NCI-H187 (cell line): Measurements from ENCODE around the gene NTF4.
A peak's percentile ranks its signal among the peaks of the same experiment; 100 is the strongest.

ENCODE experiments used
- DNase-seq, 2 experiments: peaks; one replicate each; lab custom pipeline; 2025; lab: John Stamatoyannopoulos, UW

NTF4 gene

GRCh38 chr19:49064768-49065611 lies at the start of gene NTF4:
Gene NTF4 (minus strand): TSS chr19:49064818. CDS start chr19:49061997, 2,821 bp downstream.
- DNase-seq = no peak

GRCh38 chr19:49113762-49114629 lies 49.4 kb upstream of the NTF4 start, which contains the start of gene LIN7B:
Gene LIN7B (plus strand): TSS chr19:49114370. CDS start chr19:49114405, 35 bp downstream.
- DNase-seq = peak; percentile 57 to 72

- DNase-seq = no peak
Measured at GRCh38 chr19:49111218-49111998, 46.8 kb upstream of the NTF4 start.

- no peak for DNase-seq
Measured at GRCh38 chr19:49110567-49110966, 45.9 kb upstream of the NTF4 start.

GRCh38 chr19:49109569-49110233 lies 45.1 kb upstream of the NTF4 start:
- DNase-seq = no peak

- DNase-seq = no peak
Measured at GRCh38 chr19:49109051-49109450, 44.4 kb upstream of the NTF4 start.

GRCh38 chr19:49107625-49108459 lies 43.2 kb upstream of the NTF4 start:
- DNase-seq = no peak

- peak; percentile 34 to 42 for DNase-seq
Measured at GRCh38 chr19:49106648-49107135, 42.1 kb upstream of the NTF4 start.

- no peak for DNase-seq
Measured at GRCh38 chr19:49104229-49104864, 39.7 kb upstream of the NTF4 start.

- DNase-seq = no peak
Measured at GRCh38 chr19:49103331-49104085, 38.9 kb upstream of the NTF4 start.

GRCh38 chr19:49102303-49102702 lies 37.7 kb upstream of the NTF4 start:
- DNase-seq = no peak

- no peak for DNase-seq
Measured at GRCh38 chr19:49101160-49101559, 36.5 kb upstream of the NTF4 start.

- DNase-seq = no peak
Measured at GRCh38 chr19:49098795-49099194, 34.2 kb upstream of the NTF4 start.

- DNase-seq = peak; percentile 30 to 65
Measured at GRCh38 chr19:49097453-49098288, 33.1 kb upstream of the NTF4 start.

- DNase-seq = no peak
Measured at GRCh38 chr19:49094505-49095482, 30.2 kb upstream of the NTF4 start.

- no peak for DNase-seq
Measured at GRCh38 chr19:49092686-49093085, 28.1 kb upstream of the NTF4 start.
